ENCODE measurements around the gene ETFA.

ETFA gene

GRCh38 chr15:76311100-76311953, at the start of gene ETFA:
Gene ETFA (minus strand): TSS chr15:76311469. CDS start chr15:76311388, 81 bp downstream.
- DNase-seq, result peak; percentile 93 to 99 (median 99)

- DNase-seq, result no peak
Observed at GRCh38 chr15:76360416-76360815, 49.1 kb upstream of the ETFA start.

- DNase-seq, result no peak
Observed at GRCh38 chr15:76359152-76359551, 47.9 kb upstream of the ETFA start.

- DNase-seq, result peak in 1 of 3 experiments; percentile 20
Observed at GRCh38 chr15:76358453-76358852, 47.2 kb upstream of the ETFA start.

GRCh38 chr15:76354823-76355440, 43.7 kb upstream of the ETFA start:
- DNase-seq, result no peak

- no peak for DNase-seq
Observed at GRCh38 chr15:76353903-76354302, 42.6 kb upstream of the ETFA start.

- DNase-seq, result no peak
Observed at GRCh38 chr15:76353023-76353577, 41.8 kb upstream of the ETFA start.

- DNase-seq, result no peak
Observed at GRCh38 chr15:76349301-76350070, 38.2 kb upstream of the ETFA start.

- DNase-seq, result no peak
Observed at GRCh38 chr15:76347482-76348055, 36.3 kb upstream of the ETFA start.

GRCh38 chr15:76346669-76347481, 35.6 kb upstream of the ETFA start:
- DNase-seq, result no peak

GRCh38 chr15:76345880-76346668, 34.8 kb upstream of the ETFA start:
- no peak for DNase-seq

GRCh38 chr15:76345583-76345879, 34.3 kb upstream of the ETFA start:
- DNase-seq, result no peak

GRCh38 chr15:76344893-76345582, 33.8 kb upstream of the ETFA start:
- no peak for DNase-seq

- peak in 2 of 3 experiments; percentile 58 to 70 for DNase-seq
Observed at GRCh38 chr15:76343313-76343996, 32.2 kb upstream of the ETFA start.

- peak in 2 of 3 experiments; percentile 89 to 93 for DNase-seq
Observed at GRCh38 chr15:76342382-76343201, 31.3 kb upstream of the ETFA start.

- DNase-seq, result peak in 1 of 3 experiments; percentile 91
Observed at GRCh38 chr15:76342058-76342381, 30.8 kb upstream of the ETFA start.

GRCh38 chr15:76341366-76342057, 30.2 kb upstream of the ETFA start:
- DNase-seq, result peak; percentile 28 to 94 (median 90)

GRCh38 chr15:76340803-76341365, 29.6 kb upstream of the ETFA start:
- DNase-seq, result peak in 2 of 3 experiments; percentile 90 to 93

Data from NCI-H1417 (cell line).